Germinal center (tissue), 1 donor: Measurements from ENCODE around the gene DHFR2.
A peak's percentile ranks its signal among the peaks of the same experiment; 100 is the strongest.
"Not testable (repeated sequence)": the region's sequence is repeated elsewhere in the genome, so short reads cannot be mapped to it uniquely, and the experiment has no call there.

Source experiments
- DNase-seq: peaks from one replicate; pipeline ENCODE4 v3.0.0; 2012; ENCODE audit warnings: mixed read lengths, low spot score

The DHFR2 gene

GRCh38 chr3:94062513-94063404 lies at the start of gene DHFR2, which contains the start of gene NSUN3:
Gene DHFR2, minus strand, starts transcription at chr3:94062916. Its CDS starts 1,405 bp downstream, at chr3:94061511.
Gene NSUN3, plus strand, starts transcription at chr3:94063061. Its CDS starts 66 bp downstream, at chr3:94063127.
- peak; percentile 82 for DNase-seq

GRCh38 chr3:94110854-94111253 lies 48.1 kb upstream of the DHFR2 start:
- no peak for DNase-seq

GRCh38 chr3:94110232-94110631 lies 47.5 kb upstream of the DHFR2 start:
- not testable (repeated sequence) for DNase-seq

- DNase-seq: no peak
These were observed 43.6 kb upstream of the DHFR2 start for GRCh38 chr3:94106268-94106667.

- DNase-seq: no peak
These were observed 39.1 kb upstream of the DHFR2 start for GRCh38 chr3:94101860-94102259.

GRCh38 chr3:94099311-94099710 lies 36.6 kb upstream of the DHFR2 start:
- DNase-seq: no peak

- no peak for DNase-seq
These were observed 35.7 kb upstream of the DHFR2 start for GRCh38 chr3:94098452-94098851.

GRCh38 chr3:94095111-94095510 lies 32.4 kb upstream of the DHFR2 start:
- DNase-seq: no peak

GRCh38 chr3:94093151-94093550 lies 30.4 kb upstream of the DHFR2 start:
- DNase-seq: no peak

GRCh38 chr3:94092086-94092485 lies 29.4 kb upstream of the DHFR2 start:
- DNase-seq: no peak

- DNase-seq: no peak
These were observed 26.4 kb upstream of the DHFR2 start for GRCh38 chr3:94089126-94089525.

- no peak for DNase-seq
These were observed 20.5 kb upstream of the DHFR2 start for GRCh38 chr3:94083261-94083660.

- no peak for DNase-seq
These were observed 19.7 kb upstream of the DHFR2 start for GRCh38 chr3:94082391-94082937.

GRCh38 chr3:94081884-94082283 lies 19.2 kb upstream of the DHFR2 start:
- no peak for DNase-seq

- DNase-seq: not testable (repeated sequence)
These were observed 17.8 kb upstream of the DHFR2 start for GRCh38 chr3:94080552-94080951.

- no peak for DNase-seq
These were observed 13.3 kb upstream of the DHFR2 start for GRCh38 chr3:94076055-94076454.

GRCh38 chr3:94071713-94072284 lies 9.1 kb upstream of the DHFR2 start:
- no peak for DNase-seq

- no peak for DNase-seq
These were observed 7.7 kb upstream of the DHFR2 start for GRCh38 chr3:94070341-94070911.

GRCh38 chr3:94069194-94069813 lies 6.6 kb upstream of the DHFR2 start:
- DNase-seq: peak; percentile 12

- no peak for DNase-seq
These were observed 4.1 kb upstream of the DHFR2 start for GRCh38 chr3:94066506-94067500.
